BLaER1 treated with 17β-estradiol and CSF1 and Interleukin-3, amounts not matched to agents 10 nM and 100 nM (cell line): ENCODE data around the gene PLK5.

Experiments used
- H3K27ac ChIP-seq, 11 experiments: shearing (Covaris generic); formaldehyde crosslinking; 2 replicates each; pipeline ENCODE4 v1.8.1; 2022
- H3K27me3 ChIP-seq, 11 experiments: shearing (Covaris generic); formaldehyde crosslinking; 2 replicates each; pipeline ENCODE4 v1.8.1; 2022
- H3K36me3 ChIP-seq, 11 experiments: shearing (Covaris generic); formaldehyde crosslinking; 2 replicates each; pipeline ENCODE4 v1.8.1; 2022
- H3K4me1 ChIP-seq, 10 experiments: shearing (Covaris generic); formaldehyde crosslinking; 2 replicates each; pipeline ENCODE4 v1.8.1; 2022
- H3K4me2 ChIP-seq, 11 experiments: shearing (Covaris generic); formaldehyde crosslinking; 2 replicates each; pipeline ENCODE4 v1.8.1; 2022
- H3K4me3 ChIP-seq, 10 experiments: shearing (Covaris generic); formaldehyde crosslinking; 2 replicates each; pipeline ENCODE4 v1.8.1; 2022
- H3K9ac ChIP-seq, 11 experiments: shearing (Covaris generic); formaldehyde crosslinking; 2 replicates each; pipeline ENCODE4 v1.8.1; 2022
- H3K9me3 ChIP-seq, 11 experiments: shearing (Covaris generic); formaldehyde crosslinking; replicated peaks in 1 of 11; 2 replicates each; pipeline ENCODE4 v1.8.1; 2022
- H4K20me1 ChIP-seq, 11 experiments: shearing (Covaris generic); formaldehyde crosslinking; 2 replicates each; pipeline ENCODE4 v1.8.1; 2022
- Cebpa-rat ChIP-seq, 11 experiments: shearing (Covaris generic); IDR thresholded peaks; 2 replicates each; pipeline ENCODE4 v1.8.1; 2022

Gene PLK5

DNA sequence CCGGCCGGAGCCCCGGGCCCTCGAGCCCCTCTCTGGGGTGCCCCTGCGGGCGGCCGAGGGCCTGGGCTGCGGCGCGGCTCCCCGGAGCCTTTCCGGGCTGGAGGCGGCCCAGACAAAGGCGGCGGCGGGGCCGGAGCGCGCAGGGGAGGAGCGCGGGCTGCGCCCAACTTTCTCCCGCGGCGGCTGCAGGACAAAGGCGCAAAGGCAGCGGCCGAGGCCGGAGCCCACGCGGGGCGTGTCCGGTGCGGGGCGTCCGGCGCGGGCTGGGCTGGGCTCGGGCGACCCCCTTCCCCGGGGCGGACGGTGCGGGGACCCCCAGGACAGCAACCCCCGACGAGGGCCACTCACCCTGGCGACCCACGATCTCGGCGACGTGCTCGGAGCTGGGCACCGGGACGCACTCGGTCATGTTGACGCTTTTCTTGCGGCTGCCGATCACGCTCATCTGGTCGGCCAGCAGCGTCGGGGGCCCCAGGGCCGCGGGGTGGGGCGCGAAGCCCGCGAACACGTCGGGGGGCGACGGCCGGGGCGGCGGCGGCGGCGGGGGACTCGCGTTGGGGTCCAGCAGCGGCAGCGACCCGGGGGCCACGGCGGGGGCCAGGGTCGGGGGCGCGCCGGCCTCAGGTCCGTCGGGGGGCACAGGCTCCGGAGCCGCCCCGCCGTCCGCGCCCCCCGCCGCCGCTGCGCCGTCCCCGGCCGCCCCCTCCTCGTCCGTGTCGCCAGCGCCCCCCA is 43.4 kb downstream of the PLK5 start:
- H3K27ac ChIP-seq: peak overlapping the region; percentile 58 to 95 (median 91); a peak in 21 of 22 replicates
- TF ChIP-seq Cebpa-rat (IDR thresholded peaks at IDR 0.05): no peak

DNA sequence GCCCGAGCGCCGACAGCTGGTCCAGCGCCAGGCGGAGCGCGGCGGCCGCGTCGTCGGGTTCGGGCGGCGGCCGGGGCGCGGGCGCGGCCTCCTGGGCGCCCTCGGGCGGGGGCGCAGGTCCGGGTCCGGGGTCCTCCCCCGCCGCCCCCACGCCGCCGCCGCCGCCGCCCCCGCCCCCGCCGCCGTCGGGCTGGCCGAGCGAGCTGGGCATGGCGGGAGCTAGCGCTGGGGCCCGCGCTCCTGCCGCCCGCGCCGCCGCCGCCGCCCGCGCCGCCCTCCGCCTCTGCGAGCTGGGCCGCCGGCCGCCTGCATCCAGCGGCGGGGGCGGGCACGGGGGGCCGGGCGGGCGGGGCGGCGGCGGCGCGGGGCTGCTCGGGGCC is 44.0 kb downstream of the PLK5 start:
- Histone ChIP-seq H3K27ac (peak overlapping the region; percentile 58 to 95 (median 91); a peak in 20 of 22 replicates), H3K4me3 (peak overlapping the region; percentile 88 to 99 (median 95)), H3K9me3 (no peaks in the 10 kb centered on the region)

More for the DNA sequence above, 43.4 kb downstream of the PLK5 start:
- H3K27me3 ChIP-seq: no peaks in the 10 kb centered on the region
- peak overlapping the region; percentile 86 to 97 (median 92) for H3K4me2 ChIP-seq
- peaks cover 0 to 37% (median 27%) of the 10 kb centered on the region in 11 experiments; a peak in 18 of 22 replicates for H3K36me3 ChIP-seq
- peak overlapping the region; percentile 89 to 99 (median 96) for H3K9ac ChIP-seq
- H3K9me3 ChIP-seq: no peaks in the 10 kb centered on the region
- peak overlapping the region; percentile 88 to 99 (median 95) for H3K4me3 ChIP-seq
- H4K20me1 ChIP-seq: peaks cover 35 to 53% (median 41%) of the 10 kb centered on the region in 11 experiments
- peaks cover 26 to 57% (median 43%) of the 10 kb centered on the region in 10 experiments for H3K4me1 ChIP-seq

DNA sequence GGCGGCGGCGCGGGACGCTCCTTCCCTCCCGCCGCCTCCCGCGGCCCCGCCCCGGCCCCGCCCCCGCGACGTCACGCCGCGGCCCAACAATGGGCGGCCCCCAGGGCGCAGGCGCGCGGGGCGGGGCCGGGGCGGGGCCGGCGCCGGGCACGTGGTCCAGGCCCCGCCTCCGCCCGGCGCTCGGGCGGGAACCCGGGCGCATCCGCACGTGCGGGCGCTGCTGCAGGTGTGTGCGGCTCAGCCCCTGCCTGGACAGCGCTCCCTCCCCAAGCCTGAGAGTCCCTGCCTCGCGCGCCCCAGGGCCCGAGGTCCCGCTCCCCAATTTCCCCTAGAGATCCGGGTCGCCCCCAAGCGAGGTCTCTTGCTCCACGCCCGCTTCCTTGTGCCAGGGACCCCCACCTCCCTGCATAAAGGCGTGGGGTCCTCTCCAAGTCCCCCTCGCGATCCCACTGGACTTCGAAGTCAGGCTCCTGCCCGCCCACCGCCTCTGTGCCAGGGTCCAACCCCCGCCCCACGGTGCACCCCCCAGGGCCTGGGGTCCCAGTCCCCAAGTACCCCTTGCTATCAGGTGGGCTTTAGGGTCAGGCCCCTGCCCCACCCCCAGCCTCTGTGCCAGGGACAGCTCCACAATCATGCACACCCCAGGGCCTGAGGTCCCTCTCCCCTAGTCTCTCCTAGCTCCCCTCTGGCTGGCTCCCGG is 44.6 kb downstream of the PLK5 start, which contains the start of gene MEX3D:
MEX3D (minus strand) TSS at position 6 of the 700 bp plus-strand sequence. CDS start 267 bp downstream, outside the sequence.
- peak within 1 kb of the TSS; percentile 88 to 98 (median 92) for H3K4me2 ChIP-seq

More for the DNA sequence above, 44.0 kb downstream of the PLK5 start:
- Histone ChIP-seq H3K27me3 (no peaks in the 10 kb centered on the region), H3K4me2 (peak overlapping the region in 10 of 11 experiments; percentile 86 to 97 (median 92); a peak in 18 of 22 replicates), H3K4me1 (peaks cover 26 to 57% (median 43%) of the 10 kb centered on the region in 10 experiments), H4K20me1 (peaks cover 34 to 48% (median 36%) of the 10 kb centered on the region in 11 experiments), H3K9ac (peak overlapping the region; percentile 89 to 99 (median 96)), H3K36me3 (peaks cover 0 to 31% (median 21%) of the 10 kb centered on the region in 11 experiments; a peak in 18 of 22 replicates)
- no peak for TF ChIP-seq Cebpa-rat (IDR thresholded peaks at IDR 0.05)

DNA sequence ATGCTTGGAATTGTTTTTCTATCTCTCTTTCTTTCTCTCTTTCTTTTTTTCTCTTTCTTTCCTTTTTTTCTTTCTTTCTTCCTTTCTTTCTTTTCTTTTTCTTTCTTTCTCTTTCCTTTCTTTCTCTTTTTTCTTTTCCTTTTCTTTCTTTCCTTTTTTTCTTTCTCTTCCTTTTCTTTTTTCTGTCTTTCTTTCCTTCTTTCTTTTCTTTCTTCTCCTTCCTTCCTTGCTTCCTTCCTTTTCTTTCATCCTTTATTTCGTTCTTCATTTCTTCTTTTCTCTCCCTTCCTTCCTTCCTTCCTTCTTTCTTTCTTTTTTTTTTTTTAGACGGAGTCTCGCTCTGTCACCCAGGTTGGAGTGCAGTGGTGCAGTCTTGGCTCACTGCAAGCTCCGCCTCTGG is 46.1 kb downstream of the PLK5 start:
- Histone ChIP-seq H3K27me3 (no peaks in the 10 kb centered on the region), H3K9me3 (no peaks in the 10 kb centered on the region), H3K36me3 (peaks cover 0 to 21% (median 4%) of the 10 kb centered on the region in 11 experiments; a peak in 12 of 22 replicates), H3K4me3 (no peak overlapping the region), H4K20me1 (peaks cover 14 to 40% (median 14%) of the 10 kb centered on the region in 11 experiments), H3K4me2 (peak overlapping the region in 10 of 11 experiments; percentile 61 to 98 (median 78); a peak in 21 of 22 replicates), H3K27ac (peak overlapping the region in 4 of 11 experiments; percentile 32 to 53 (median 40); a peak in 4 of 22 replicates), H3K4me1 (peaks cover 26 to 48% (median 38%) of the 10 kb centered on the region in 10 experiments), H3K9ac (peak overlapping the region in 4 of 11 experiments; percentile 28 to 53 (median 40); a peak in 6 of 22 replicates)
- TF ChIP-seq Cebpa-rat (IDR thresholded peaks at IDR 0.05): no peak

More for the DNA sequence above, 44.6 kb downstream of the PLK5 start, which contains the start of gene MEX3D:
- Histone ChIP-seq H3K36me3 (peaks cover 0 to 25% (median 15%) of the 10 kb centered on the region in 11 experiments; a peak in 15 of 22 replicates), H3K9ac (peak within 1 kb of the TSS; percentile 89 to 99 (median 96)), H3K4me3 (peak within 1 kb of the TSS; percentile 88 to 99 (median 95)), H3K27me3 (no peaks in the 10 kb centered on the region), H3K9me3 (no peaks in the 10 kb centered on the region), H3K27ac (peak within 1 kb of the TSS; percentile 58 to 95 (median 91); a peak in 21 of 22 replicates), H4K20me1 (peaks cover 27 to 41% (median 30%) of the 10 kb centered on the region in 11 experiments), H3K4me1 (peaks cover 26 to 52% (median 43%) of the 10 kb centered on the region in 10 experiments)
- no peak for TF ChIP-seq Cebpa-rat (IDR thresholded peaks at IDR 0.05)

DNA sequence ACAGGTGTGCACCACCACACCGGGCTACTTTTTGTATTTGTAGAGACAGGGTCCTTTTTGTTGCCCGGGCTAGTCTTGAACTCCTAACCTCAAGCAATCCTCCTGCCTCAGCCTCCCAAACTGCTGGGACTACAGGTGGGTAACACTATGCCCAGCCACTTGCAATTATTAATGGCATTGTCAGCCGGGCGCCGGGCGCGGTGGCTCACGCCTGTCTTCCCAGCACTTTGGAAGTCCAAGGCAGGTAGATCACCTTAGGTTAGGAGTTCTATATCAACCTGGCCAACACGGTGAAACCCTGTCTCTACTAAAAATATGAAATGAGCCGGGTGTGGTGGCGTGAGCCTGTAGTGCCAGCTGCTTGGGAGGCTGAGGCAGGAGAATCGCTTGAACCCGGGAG is 47.0 kb downstream of the PLK5 start:
- TF ChIP-seq Cebpa-rat (IDR thresholded peaks at IDR 0.05): no peak
- no peaks in the 10 kb centered on the region for H3K27me3 ChIP-seq
- no peak overlapping the region for H3K27ac ChIP-seq
- peak overlapping the region in 7 of 11 experiments; percentile 61 to 86 (median 77); a peak in 7 of 22 replicates for H3K4me2 ChIP-seq
- no peak overlapping the region for H3K9ac ChIP-seq
- peaks cover 20 to 40% (median 30%) of the 10 kb centered on the region in 10 experiments for H3K4me1 ChIP-seq
- peaks cover 0 to 21% (median 11%) of the 10 kb centered on the region in 11 experiments; a peak in 13 of 22 replicates for H3K36me3 ChIP-seq
- no peaks in the 10 kb centered on the region for H3K9me3 ChIP-seq
- H4K20me1 ChIP-seq: peaks cover 5 to 40% (median 13%) of the 10 kb centered on the region in 11 experiments
- no peak overlapping the region for H3K4me3 ChIP-seq

DNA sequence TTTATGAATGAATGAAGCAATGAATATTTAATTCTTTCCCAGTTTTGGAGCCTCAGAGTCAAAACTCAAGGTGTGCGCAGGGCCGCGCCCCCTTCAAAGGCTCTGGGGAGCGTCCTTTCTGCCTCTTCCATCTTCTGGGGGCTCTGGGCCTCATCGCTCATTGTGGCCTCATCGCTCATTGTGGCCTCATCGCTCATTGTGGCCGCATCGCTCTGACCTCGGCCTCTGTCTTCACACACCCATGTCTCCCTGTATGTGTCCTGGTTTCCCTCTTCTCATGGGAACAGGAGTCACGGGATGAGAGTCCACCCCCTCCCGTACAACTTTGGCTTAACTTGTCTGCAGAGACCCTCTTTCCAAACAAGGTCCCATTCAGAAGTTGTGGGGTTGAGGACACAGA is 47.5 kb downstream of the PLK5 start:
- Histone ChIP-seq H3K27me3 (no peaks in the 10 kb centered on the region), H3K4me3 (no peak overlapping the region), H3K27ac (no peak overlapping the region), H3K4me2 (no peak overlapping the region), H4K20me1 (peaks cover under 1 to 40% (median 13%) of the 10 kb centered on the region in 11 experiments; a peak in 21 of 22 replicates), H3K36me3 (peaks cover 3 to 25% (median 14%) of the 10 kb centered on the region in 11 experiments; a peak in 19 of 22 replicates), H3K4me1 (peaks cover 15 to 34% (median 25%) of the 10 kb centered on the region in 10 experiments; a peak in 19 of 20 replicates), H3K9ac (no peak overlapping the region), H3K9me3 (no peaks in the 10 kb centered on the region)
- TF ChIP-seq Cebpa-rat (IDR thresholded peaks at IDR 0.05): no peak

DNA sequence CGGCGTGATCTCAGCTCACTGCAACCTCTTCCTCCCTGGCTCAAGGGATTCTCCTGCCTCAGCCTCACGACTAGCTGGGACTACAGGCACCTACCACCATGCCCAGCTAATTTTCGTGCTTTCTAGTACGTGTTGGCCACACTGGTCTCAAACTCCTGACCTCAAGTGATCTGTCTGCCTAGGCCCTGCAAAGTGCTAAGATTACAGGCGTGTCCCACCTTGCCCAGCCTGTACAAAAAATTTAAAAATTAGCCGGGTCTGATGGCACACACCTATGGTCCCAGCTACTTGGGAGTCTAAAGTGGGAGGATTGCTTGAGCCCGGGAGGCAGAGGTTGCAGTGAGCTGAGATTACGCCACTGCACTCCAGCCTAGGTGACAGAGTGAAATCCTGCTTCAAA is 48.9 kb downstream of the PLK5 start:
- Histone ChIP-seq H3K27ac (no peak overlapping the region), H3K4me1 (peaks cover 15 to 34% (median 25%) of the 10 kb centered on the region in 10 experiments; a peak in 19 of 20 replicates), H3K4me3 (no peak overlapping the region), H3K9ac (no peak overlapping the region), H3K36me3 (peaks cover 17 to 39% (median 28%) of the 10 kb centered on the region in 11 experiments), H3K4me2 (no peak overlapping the region), H3K9me3 (no peaks in the 10 kb centered on the region), H4K20me1 (peaks cover 0 to 43% (median 27%) of the 10 kb centered on the region in 11 experiments; a peak in 19 of 22 replicates), H3K27me3 (no peaks in the 10 kb centered on the region)
- TF ChIP-seq Cebpa-rat (IDR thresholded peaks at IDR 0.05): no peak

DNA sequence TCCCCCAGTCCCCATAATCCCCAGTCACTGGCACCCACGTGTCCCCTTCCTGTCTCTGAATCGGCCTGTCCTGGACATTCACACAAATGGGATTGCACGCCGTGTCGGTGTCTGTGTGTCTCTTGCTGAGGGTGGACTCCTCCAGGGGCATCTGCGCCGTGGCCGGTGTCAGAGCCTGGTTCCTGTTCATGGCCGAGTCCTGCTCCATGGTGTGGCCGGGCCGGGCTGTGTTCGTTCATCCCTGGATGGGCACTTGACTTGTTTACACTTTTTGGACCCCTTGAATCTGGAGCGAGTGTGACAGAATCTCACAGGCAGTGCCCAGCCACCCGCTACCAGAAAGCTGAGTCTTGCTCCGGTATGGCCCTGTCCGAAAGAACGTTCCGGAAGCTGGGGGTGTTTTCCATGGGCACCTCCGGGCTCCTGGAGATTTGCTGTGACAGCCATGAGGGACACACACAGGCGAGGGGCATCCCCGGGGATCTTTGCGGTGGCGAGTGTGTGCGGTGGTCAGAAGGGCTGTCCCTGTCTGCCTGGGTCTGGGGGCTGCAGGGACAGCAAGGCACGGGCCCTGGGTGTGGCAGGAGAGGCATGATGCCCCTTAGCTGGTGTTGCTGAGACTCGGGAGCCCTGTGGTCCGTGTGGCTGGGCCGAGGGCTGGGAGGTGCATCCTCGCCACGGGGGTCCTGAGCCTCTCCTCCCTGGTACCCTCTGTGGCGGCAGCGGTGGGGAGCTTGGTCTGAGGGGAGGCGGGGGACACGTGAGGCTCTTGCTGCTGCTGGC is 50.7 kb downstream of the PLK5 start:
- Histone ChIP-seq H4K20me1 (peaks cover 0 to 61% (median 43%) of the 10 kb centered on the region in 11 experiments; a peak in 19 of 22 replicates), H3K27me3 (no peaks in the 10 kb centered on the region), H3K36me3 (peaks cover 33 to 57% (median 46%) of the 10 kb centered on the region in 11 experiments), H3K9ac (peak overlapping the region in 1 of 11 experiments; percentile 6; a peak in 1 of 22 replicates), H3K27ac (no peak overlapping the region), H3K4me2 (no peak overlapping the region), H3K4me1 (peaks cover 3 to 22% (median 12%) of the 10 kb centered on the region in 10 experiments; a peak in 17 of 20 replicates), H3K9me3 (no peaks in the 10 kb centered on the region), H3K4me3 (no peak overlapping the region)
- TF ChIP-seq Cebpa-rat (IDR thresholded peaks at IDR 0.05): no peak
